ENCODE measurements around the gene PANK4.

Gene PANK4

GRCh38 chr1:2512862-2513421 is 13.5 kb downstream of the PANK4 start:
- no peak for DNase-seq (ENCODE audit: low read depth in 2 of 2)

GRCh38 chr1:2510366-2511155 is 15.8 kb downstream of the PANK4 start:
- no peak for DNase-seq (ENCODE audit: low read depth in 2 of 2)

- no peak for DNase-seq (ENCODE audit: low read depth in 2 of 2)
These were observed 16.8 kb downstream of the PANK4 start for GRCh38 chr1:2509589-2509988.

- no peak for DNase-seq (ENCODE audit: low read depth in 2 of 2)
These were observed 17.6 kb downstream of the PANK4 start for GRCh38 chr1:2508751-2509150.

- DNase-seq (ENCODE audit: low read depth in 2 of 2), result no peak
These were observed 18.2 kb downstream of the PANK4 start for GRCh38 chr1:2508180-2508579.

- no peak for DNase-seq (ENCODE audit: low read depth in 2 of 2)
These were observed 18.6 kb downstream of the PANK4 start for GRCh38 chr1:2507744-2508155.

GRCh38 chr1:2506901-2507565 is 19.4 kb downstream of the PANK4 start:
- no peak for DNase-seq (ENCODE audit: low read depth in 2 of 2)

GRCh38 chr1:2506007-2506860 is 20.2 kb downstream of the PANK4 start:
- DNase-seq (ENCODE audit: low read depth in 2 of 2), result no peak

GRCh38 chr1:2505461-2505994 is 20.9 kb downstream of the PANK4 start:
- DNase-seq (ENCODE audit: low read depth in 2 of 2), result no peak

GRCh38 chr1:2504949-2505272 is 21.5 kb downstream of the PANK4 start:
- DNase-seq (ENCODE audit: low read depth in 2 of 2), result no peak

- DNase-seq (ENCODE audit: low read depth in 2 of 2), result no peak
These were observed 22.0 kb downstream of the PANK4 start for GRCh38 chr1:2504225-2504948.

- DNase-seq (ENCODE audit: low read depth in 2 of 2), result no peak
These were observed 22.7 kb downstream of the PANK4 start for GRCh38 chr1:2503554-2504224.

- no peak for DNase-seq (ENCODE audit: low read depth in 2 of 2)
These were observed 23.5 kb downstream of the PANK4 start for GRCh38 chr1:2502661-2503553.

GRCh38 chr1:2502210-2502609 is 24.2 kb downstream of the PANK4 start:
- DNase-seq (ENCODE audit: low read depth in 2 of 2), result no peak

GRCh38 chr1:2501820-2502119 is 24.6 kb downstream of the PANK4 start:
- no peak for DNase-seq (ENCODE audit: low read depth in 2 of 2)

GRCh38 chr1:2501041-2501819 is 25.2 kb downstream of the PANK4 start:
- no peak for DNase-seq (ENCODE audit: low read depth in 2 of 2)

- no peak for DNase-seq (ENCODE audit: low read depth in 2 of 2)
These were observed 26.3 kb downstream of the PANK4 start for GRCh38 chr1:2499986-2500596.

GRCh38 chr1:2499260-2499659 is 27.1 kb downstream of the PANK4 start:
- no peak for DNase-seq (ENCODE audit: low read depth in 2 of 2)

GRCh38 chr1:2498648-2499047 is 27.7 kb downstream of the PANK4 start:
- DNase-seq (ENCODE audit: low read depth in 2 of 2), result no peak

All from fibroblast of skin of left quadriceps (primary cell).